Kidney (tissue), 14 donors: ENCODE measurements around the gene ZNF654. TPM values are rescaled to one million over a fixed set of nuclear protein-coding genes. Genes with fewer than 3 reads are reported as not detected.
A peak's percentile ranks its signal among the peaks of the same experiment; 100 is the strongest.

ENCODE experiments used
- DNase-seq, 5 donors: peaks; one replicate each; pipeline ENCODE4 v3.0.0-alpha.2; 2013 to 2020
- FAIRE-seq: peaks from 2 replicates; lab custom pipeline; 2012; peaks lifted over from hg19 to GRCh38; lab: Jason Lieb, UNC
- H3K27ac ChIP-seq, 2 donors: one replicate each; pipeline ENCODE4 v1.7.0; 2013; ENCODE audit warnings: low read depth in 2 of 2, low read length in 2 of 2, inconsistent platforms in 1 of 2
- H3K27me3 ChIP-seq: one replicate; pipeline ENCODE4 v1.7.1; 2013; ENCODE audit warnings: low read length, inconsistent platforms; ENCODE audit not compliant: control insufficient read depth, insufficient read depth
- H3K36me3 ChIP-seq, 3 donors: one replicate each; pipeline versions ENCODE4 v1.7.0 to v1.7.1; 2013; ENCODE audit warnings: low read length in 3 of 3, control low read depth in 1 of 3, inconsistent platforms in 1 of 3; ENCODE audit not compliant: insufficient read depth in 3 of 3, control insufficient read depth in 2 of 3
- H3K4me1 ChIP-seq, 3 donors: one replicate each; pipeline versions ENCODE4 v1.7.0 to v1.7.1; 2013; ENCODE audit warnings: low read length in 3 of 3, inconsistent platforms in 1 of 3, low read depth in 1 of 3; ENCODE audit not compliant: control insufficient read depth in 2 of 3, insufficient read depth in 2 of 3
- H3K4me3 ChIP-seq, 3 donors: one replicate each; pipeline versions ENCODE4 v1.7.0 to v1.8.1; 2013; ENCODE audit warnings: low read length in 3 of 3, control low read depth in 1 of 3, inconsistent platforms in 1 of 3
- H3K9ac ChIP-seq, 3 donors: one replicate each; pipeline versions ENCODE4 v1.7.0 to v1.7.1; 2013; ENCODE audit warnings: low read length in 3 of 3, control low read depth in 1 of 3, inconsistent platforms in 1 of 3
- H3K9me3 ChIP-seq, 3 donors: one replicate each; pipeline versions ENCODE4 v1.7.0 to v1.7.1; 2013; ENCODE audit warnings: low read length in 3 of 3, control low read depth in 1 of 3, inconsistent platforms in 1 of 3; ENCODE audit not compliant: control insufficient read depth in 2 of 3, insufficient read depth in 1 of 3
- CTCF ChIP-seq: IDR thresholded peaks from 3 replicates; pipeline ENCODE4 v1.5.1; 2012; ENCODE audit warnings: mild to moderate bottlenecking, moderate library complexity, borderline replicate concordance; ENCODE audit not compliant: insufficient read depth; ENCODE audit errors: extremely low read depth
- intact Hi-C: fragments of 100-400 bp; cut with DNase I; formaldehyde crosslinking; loops from one replicate; pipeline ENCODE4 v1.11.1; 2022
- polyA plus RNA-seq: library from polyadenylated mRNA; stranded (reverse); fragments of 350-450 nt; fragmentation: Illumina TruSeq; extraction: RNeasy Lipid Tissue Mini Kit (QIAGEN cat#74804); gene quantifications from one replicate; pipeline ENCODE4 v1.2.3, GENCODE V29; 2014; ENCODE audit warnings: low read depth, low replicate concordance; ENCODE audit not compliant: insufficient read depth
- total RNA-seq: library from RNA; stranded (reverse); fragmentation: NEBNext Ultra II Directional; extraction: Animal tissue kit (Norgen Biotek cat#: 25700); gene quantifications from one replicate; pipeline ENCODE4 v1.2.1, GENCODE V29; 2021
- donor health status: control.
- donor health status: control.
- donor health status: control.
- donor health status: control.
- donor health status: control.
- donor health status: DM: yes; HTN: yes; CAD: no.
- donor health status: Normal renal cell carcinoma (clear cell type).

The ZNF654 gene
- total and polyA plus RNA-seq, 2 donors from 2014 or later = 3.0 to 16.0 TPM

DNA sequence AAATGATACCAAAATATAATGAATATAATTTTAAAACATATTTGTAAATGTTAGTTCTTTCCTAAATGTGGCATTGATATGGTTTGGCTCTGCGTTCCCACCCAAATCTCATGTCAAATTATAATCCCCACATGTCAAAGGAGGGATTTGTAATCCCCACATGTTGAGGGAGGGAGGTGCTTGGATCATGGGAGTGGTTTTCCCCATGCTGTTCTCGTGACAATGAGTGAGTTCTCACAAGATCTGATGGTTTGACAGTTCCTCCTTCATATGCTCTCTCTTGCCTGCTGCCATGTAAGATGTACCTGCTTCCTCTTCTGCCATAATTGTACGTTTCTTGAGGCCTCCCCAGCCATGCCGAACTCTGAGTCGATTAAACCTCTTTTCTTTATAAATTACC is 12.3 kb upstream of the ZNF654 start:
- H3K9ac ChIP-seq = no peak overlapping the region
- DNase-seq (no peak), FAIRE-seq (no peak)
- H3K9me3 ChIP-seq = no peaks in the 10 kb centered on the region
- H3K4me1 ChIP-seq = no peaks in the 10 kb centered on the region
- H3K4me3 ChIP-seq = no peak overlapping the region
- no peaks in the 10 kb centered on the region for H3K27me3 ChIP-seq
- H3K36me3 ChIP-seq = no peaks in the 10 kb centered on the region
- no peak for TF ChIP-seq CTCF
- no peak overlapping the region for H3K27ac ChIP-seq
- intact Hi-C loops = no loop called here

DNA sequence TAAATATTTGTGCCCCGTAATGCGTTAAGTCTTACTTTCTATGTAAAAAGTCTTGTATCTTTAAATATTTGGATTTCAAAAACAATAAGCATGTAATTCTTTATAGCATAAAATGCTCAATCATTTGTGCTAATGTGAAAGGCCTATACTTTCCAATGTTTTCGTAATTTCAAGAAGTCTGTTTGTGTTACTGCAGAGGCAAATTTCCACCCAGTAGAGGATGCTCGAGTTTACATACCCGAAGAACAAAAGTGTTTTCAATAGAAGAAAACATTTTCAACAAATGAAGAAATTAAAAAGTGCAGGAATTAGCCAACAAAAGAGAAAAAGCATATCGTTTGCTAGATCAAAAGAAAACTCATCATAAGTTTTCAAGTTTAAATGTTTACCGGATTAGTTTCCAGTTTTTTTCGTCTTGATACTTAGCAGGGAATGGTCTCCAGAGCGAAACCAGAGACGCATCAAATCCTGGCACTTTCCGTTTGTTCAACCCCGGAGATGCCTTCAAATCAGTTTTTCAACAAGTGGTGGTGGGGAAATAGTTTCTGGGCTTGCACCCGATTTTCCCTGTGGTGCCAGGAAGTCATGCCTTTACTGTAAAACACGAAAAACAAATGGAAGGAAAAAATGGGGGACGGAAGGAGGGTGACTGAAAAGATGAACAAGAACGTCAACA is 1.3 kb upstream of the ZNF654 start:
- H3K9me3 ChIP-seq = no peaks in the 10 kb centered on the region
- TF ChIP-seq CTCF = peak; percentile 10
- peaks cover 2 to 13% (median 5%) of the 10 kb centered on the region in 3 donors for H3K36me3 ChIP-seq
- H3K9ac ChIP-seq = peak overlapping the region; percentile 29 to 89 (median 59)
- peak overlapping the region; percentile 94 to 97 (median 96) for H3K4me3 ChIP-seq
- DNase-seq = peak in 2 of 5 donors; percentile 35 to 63
- H3K4me1 ChIP-seq = peaks cover 0 to 17% (median 3%) of the 10 kb centered on the region in 3 donors
- intact Hi-C loops = no loop called here
- peak overlapping the region; percentile 96 for H3K27ac ChIP-seq
- FAIRE-seq = peak; percentile 52
- no peaks in the 10 kb centered on the region for H3K27me3 ChIP-seq

DNA sequence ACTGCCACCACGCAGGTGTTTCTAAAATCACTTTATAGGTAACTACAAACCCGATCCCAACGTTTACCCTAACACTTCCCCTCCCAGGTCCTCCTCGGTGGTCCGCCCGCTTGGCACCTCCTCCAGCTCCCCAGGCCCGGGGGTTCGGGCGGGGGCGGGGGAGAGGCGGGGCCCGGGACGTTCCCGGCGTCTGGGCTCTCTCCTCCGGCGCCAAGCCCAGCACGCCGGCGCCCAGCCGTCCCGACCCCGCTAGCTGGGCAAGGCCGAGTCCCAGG is 812 bp upstream of the ZNF654 start:
- no peak for TF ChIP-seq CTCF
- no peaks in the 10 kb centered on the region for H3K9me3 ChIP-seq
- peak overlapping the region; percentile 96 for H3K27ac ChIP-seq
- H3K9ac ChIP-seq = peak overlapping the region; percentile 59 to 89 (median 84)
- peaks cover 0 to 17% (median 3%) of the 10 kb centered on the region in 3 donors for H3K4me1 ChIP-seq
- H3K4me3 ChIP-seq = peak overlapping the region; percentile 94 to 97 (median 96)
- intact Hi-C loops = no loop called here
- peaks cover 2 to 13% (median 5%) of the 10 kb centered on the region in 3 donors for H3K36me3 ChIP-seq
- H3K27me3 ChIP-seq = no peaks in the 10 kb centered on the region
- FAIRE-seq = no peak
- no peak for DNase-seq
